NOMO-1 treated with DMSO at 0.1 percent for 48 hours (cell line): Measurements from ENCODE around the gene RNF208.

Experiments used
- DNase-seq: peaks from one replicate; lab custom pipeline; 2025; ENCODE audit not compliant: unreplicated experiment; lab: John Stamatoyannopoulos, UW

RNF208 gene

GRCh38 chr9:137215196-137215986, 6.6 kb downstream of the RNF208 start:
- DNase-seq: no peak

DNA sequence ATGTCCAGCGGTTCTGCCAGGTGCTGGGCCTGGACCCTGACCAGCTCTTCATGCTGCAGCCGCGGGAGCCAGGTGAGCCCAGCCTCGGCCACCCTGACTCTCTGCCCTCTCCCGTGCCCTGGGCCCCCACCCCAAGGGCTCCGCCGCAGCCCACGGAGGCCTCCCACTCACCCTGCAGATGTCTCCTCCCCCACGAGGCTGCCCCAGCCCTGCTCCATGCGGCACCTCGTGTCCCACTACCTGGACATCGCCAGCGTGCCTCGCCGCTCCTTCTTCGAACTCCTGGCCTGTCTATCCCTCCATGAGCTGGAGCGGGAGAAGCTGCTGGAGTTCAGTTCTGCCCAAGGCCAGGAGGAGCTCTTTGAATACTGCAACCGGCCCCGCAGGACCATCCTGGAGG, 7.4 kb downstream of the RNF208 start:
- DNase-seq: no peak

DNA sequence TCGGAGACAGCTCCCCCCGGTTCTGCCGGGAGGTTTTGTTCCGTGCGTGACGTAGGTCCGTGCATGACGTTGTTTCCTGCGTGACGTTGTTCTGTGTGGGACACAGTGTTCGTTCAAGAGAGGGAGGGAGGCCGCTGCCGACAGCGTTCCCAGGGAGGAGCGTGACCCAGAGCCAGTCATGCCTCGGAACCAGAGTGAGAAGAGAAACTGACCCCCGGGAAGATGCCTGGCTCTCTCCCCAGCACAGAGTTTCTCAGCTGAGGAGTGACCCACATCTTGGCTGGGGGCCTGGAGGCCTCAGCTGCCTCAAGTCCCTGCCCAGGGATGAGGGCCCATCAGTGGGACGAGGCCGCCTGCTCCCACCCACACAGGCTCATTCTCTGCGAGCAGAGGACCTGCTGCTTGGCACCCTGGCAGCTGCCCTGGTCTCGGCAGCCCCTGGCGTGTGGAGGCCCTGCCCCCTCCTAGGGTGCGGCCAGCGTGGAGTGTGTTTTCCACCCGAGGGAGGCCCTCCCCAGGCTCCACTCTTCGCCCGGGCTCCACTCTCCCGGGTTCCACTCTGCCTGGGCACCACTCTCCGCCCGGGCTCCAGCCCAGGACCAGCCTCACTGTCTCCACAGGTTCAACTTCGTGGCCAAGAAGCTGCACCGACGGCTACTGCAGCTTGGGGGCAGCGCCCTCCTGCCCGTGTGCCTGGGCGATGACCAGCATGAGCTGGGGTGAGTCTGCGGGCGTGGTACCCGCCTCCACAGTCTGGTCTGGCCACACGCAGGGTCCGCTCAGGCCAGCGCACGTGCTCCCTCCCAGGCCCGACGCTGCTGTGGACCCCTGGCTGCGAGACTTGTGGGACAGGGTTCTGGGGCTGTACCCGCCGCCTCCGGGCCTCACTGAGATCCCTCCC, 8.6 kb downstream of the RNF208 start:
- no peak for DNase-seq

DNA sequence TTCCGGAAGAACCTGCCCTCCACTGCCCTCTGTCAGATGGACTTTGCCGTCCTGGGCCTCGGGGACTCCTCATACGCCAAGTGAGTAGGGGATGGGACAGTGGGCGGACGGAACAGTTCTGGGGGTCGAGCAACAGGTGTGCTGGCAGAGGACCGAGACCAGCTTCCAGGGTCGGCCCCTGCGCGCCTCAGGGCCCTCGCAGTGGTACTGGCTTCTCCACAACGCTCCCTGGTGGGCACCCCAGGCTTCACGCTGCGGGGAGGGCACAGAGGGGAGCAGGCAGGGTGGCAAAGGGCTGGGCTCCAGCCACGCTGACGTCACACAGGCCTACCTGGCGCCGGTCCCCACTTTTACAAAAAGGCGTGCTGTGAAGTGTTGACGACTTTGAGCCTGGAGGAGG, 9.5 kb downstream of the RNF208 start:
- no peak for DNase-seq

GRCh38 chr9:137211532-137211931, 10.5 kb downstream of the RNF208 start:
- no peak for DNase-seq

GRCh38 chr9:137206602-137207001, 15.4 kb downstream of the RNF208 start:
- no peak for DNase-seq

DNA sequence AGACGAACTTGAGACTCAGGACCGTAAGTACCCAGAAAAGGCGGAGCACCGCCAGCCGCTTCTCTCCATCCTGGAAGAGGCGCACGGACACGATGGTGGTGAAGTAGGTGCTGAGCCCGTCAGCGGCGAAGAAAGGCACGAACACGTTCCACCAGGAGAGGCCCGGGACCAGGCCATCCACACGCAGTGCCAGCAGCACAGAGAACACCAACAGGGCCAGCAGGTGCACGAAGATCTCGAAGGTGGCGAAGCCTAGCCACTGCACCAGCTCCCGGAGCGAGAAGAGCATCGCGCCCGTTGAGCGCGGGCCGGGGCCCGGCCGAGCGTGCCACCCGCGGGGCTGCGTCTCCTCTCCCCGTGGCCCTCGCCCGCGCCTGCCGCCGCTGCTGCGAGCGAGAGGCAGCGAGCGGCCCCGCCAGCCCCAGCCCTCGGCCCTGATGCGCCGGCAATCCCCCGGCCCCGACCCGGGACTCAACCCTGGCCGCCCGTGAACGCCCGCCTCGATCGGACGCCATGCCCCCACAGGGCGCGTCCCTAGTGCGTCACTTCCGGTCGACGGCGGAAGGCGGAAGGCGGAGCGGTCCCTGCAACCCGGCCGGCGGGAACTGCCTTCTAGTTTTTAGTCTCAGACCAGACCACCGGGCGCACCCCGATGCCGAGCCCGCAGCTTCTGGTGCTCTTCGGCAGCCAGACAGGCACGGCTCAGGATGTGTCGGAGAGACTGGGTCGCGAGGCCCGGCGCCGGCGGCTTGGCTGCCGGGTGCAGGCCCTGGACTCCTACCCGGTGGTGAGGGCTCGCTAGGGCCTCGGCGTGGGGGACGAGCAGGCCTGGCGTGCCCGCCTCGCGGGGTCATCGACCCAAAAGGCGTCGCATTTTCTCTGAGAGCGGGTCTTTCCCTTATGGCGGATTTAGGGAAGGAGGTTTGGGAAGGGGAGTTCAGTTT, 16.6 kb downstream of the RNF208 start, which contains the start of the genes NDOR1 and TMEM203:
TSS of gene NDOR1 (plus strand) at position 575 of the 944 bp plus-strand sequence. CDS start at position 653, 78 bp downstream.
TSS of gene TMEM203 (minus strand) at position 523 of the 944 bp plus-strand sequence. CDS start at position 289, 234 bp downstream.
- peak; percentile 92 for DNase-seq

DNA sequence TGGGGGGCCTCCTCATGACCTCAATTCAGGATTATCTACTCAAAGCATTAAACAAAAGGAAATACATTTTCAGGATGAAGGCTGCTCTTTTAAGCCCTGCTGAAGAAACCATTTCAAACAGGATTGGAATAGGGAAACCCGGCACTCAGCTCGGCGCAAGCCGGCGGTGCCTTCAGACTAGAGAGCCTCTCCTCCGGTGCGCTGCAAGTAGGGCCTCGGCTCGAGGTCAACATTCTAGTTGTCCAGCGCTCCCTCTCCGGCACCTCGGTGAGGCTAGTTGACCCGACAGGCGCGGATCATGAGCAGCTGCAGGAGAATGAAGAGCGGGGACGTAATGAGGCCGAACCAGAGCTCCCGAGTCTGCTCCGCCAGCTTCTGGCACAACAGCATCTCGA, 17.3 kb downstream of the RNF208 start:
- no peak for DNase-seq

DNA sequence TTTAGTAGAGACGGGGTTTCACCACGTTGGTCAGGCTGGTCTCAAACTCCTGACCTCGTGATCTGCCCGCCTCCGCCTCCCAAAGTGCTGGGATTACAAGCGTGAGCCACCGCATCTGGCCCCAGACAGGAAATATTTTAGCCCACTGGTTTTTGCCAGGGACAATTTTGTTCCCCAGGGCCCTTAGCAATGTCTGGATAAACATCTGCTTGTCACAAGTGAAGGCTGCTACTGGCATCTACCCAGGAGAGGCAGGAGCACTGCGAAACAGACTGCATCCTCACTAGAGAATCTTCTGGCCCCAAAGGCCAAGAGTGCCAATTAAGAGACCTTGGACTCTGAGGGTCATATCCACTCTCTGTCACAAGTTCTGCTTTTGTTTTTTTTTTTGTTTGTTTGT, 19.1 kb downstream of the RNF208 start:
- no peak for DNase-seq

DNA sequence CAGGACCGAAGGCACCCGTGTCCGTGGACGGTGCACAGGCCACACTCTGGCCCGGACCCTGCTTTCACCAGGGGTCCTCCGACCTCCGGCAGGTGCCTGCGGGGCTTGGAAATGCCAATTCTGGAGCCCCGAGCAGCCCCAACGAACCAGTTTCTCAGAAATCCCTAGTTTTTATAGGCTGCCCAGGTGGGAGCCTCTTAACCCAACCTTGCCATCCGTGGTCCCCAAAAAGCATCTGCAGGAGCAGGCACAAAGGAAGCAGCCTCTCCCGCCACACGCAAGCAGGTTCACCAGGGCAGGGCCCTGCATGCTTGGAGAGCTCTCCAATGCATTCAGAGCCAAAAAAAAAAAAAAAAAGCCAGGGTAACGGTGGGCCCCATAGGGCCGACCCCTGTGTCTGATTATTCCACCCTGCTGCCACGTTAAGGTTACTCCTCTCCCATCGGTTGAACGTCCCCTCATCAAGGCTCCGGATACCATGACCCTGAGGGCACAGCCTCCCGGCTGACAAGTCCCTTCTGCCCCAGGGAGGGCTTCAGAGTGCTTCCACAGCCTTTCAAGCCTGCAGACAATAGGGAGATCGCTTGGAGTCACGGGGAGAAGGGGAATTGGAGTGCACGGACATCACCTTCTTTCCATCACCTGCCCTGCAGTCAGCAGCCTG, 20.7 kb downstream of the RNF208 start:
- DNase-seq: no peak

DNA sequence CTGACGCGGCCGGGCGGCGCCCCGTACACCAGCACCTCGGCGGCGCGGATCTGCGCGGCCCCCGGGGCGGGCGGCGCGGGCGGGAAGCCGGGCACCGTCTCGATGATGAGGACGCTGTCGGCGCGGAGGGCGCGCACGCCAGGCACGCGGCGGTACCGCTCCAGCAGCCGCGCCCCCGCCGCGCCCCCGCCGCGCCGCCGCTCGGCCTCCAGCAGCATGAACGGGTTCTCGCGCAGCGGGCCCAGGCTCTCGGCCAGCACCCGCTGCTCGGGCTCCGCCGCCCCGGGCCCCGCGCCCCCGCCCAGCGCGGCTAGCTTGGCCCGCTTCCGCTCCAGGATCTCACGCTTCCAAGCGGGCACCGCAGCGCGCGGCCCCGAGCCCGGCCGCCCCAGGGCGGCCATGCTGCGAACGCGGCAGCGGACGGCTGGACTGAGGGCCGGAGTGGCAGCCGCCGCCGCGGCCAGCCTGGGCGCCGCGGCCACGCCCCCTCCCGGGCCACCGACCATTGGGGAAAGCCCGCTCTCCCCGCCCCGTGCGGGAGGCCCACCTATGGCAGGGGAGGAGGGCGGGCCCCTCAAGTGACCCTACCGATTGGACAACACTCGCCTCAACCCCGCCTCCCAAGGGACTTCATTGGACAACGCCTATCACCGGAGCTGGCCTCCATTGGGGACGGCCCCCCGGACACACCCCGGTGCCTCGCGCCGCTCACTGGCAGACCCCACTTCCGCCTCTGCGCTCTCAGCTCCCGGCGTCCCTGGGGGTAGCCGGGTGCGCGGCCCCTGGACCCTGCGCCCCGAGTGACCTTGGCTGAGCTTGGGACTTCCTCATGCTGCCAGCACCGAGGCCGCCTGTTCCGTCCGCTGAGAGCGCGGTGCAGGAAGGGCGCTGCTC, 21.5 kb downstream of the RNF208 start, which contains the start of gene TPRN:
TSS of gene TPRN (minus strand) at position 431 of the 894 bp plus-strand sequence. CDS start at position 401, 30 bp downstream.
- DNase-seq: peak; percentile 100

DNA sequence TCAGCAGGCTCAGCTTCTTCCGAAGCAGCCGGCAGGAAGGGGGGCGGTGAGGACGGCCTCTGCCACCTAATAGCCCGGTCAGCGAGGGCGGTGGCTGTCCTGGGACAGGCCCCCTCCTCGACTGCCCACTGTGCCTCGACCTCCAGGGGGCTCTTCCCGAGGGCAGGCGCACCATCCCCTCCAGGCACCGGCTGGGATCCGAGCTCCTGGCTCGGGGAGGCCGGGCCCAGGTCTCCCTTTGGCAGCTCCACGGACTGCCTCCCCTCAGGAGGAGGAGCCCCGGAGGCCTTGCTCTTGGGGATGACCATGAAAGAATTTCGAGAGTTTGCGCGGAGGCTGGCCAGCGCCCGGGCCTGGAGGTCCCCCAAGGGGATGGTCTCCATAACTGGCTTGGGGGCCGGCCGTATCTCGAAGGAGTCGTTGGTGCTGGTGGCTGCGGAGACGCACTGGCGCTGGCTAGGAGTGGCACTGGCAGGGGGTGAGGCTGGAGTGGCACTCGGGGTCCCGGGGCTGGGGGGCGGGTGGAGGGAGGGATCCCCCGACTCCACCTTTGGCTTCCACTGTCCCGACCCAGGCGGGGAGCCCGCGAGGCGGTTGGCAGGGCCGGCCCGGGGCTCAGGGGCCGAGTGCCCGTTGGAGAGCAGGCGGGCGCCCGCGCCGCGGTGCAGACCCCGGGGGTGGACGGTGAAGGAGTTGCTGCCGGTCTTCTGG, 22.5 kb downstream of the RNF208 start:
- DNase-seq: no peak

- no peak for DNase-seq
These were observed 23.1 kb downstream of the RNF208 start for GRCh38 chr9:137198902-137199283.

DNA sequence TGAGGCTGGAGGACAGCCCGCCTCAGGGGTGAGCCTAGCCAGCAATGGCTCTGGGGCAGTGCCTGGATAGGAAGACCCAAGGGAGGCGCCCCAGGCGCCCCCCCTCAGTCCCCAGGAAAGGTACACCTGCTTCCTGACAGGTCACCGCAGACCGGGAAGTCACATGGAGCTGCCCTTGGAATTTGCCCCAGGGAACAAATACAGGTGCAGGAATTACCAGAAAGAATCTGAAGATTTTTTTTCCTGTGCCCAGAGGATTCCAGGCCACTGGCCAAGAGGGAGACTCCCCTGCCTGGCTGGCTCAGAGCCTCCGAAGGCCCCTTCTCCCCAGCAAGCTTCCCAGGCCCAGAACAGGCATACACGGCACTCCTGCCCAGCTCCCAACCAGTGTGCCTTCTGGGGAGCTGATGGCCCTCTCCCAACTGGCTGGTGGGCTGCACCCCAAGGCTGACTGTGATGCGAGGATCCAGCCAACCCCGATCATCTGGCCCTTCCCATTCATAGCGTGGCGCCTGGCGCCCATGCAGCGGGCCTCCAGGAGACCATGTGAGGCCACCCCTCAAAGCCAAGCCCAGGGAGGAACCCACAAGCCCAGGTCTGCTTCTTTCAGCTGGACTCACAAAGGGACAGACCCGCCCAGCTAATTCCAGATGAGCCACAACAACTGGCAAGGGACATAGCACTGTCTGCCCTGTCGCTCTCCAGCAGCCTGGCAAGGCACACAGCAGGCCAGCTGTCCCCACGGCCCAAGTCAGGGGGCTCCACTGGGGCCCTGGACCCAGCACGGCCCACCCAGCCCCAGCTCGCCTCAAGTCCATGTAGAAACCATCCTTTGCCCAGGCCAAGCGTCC, 23.8 kb downstream of the RNF208 start:
- no peak for DNase-seq

GRCh38 chr9:137195525-137196220, 26.4 kb downstream of the RNF208 start:
- no peak for DNase-seq

DNA sequence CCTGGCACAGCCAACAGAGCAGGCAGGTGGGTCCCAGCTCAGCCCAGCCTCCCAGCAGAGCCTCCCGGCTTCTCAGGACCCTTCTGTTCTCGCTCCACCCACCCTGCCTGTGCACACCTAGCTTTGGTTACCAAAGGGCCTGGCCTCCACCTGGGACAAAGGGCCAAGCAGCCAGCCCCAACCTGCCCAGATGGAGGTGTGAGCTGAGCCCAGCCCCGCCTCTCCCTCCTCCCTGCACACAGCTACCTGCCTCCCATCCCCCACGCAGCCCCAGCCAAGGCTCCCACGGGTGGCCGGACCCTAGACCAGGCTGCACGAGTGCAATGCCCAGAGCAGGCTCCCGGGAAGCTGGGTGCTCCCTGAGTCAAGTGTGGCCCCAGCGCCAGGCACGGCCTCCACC, 27.1 kb downstream of the RNF208 start:
- DNase-seq: no peak

DNA sequence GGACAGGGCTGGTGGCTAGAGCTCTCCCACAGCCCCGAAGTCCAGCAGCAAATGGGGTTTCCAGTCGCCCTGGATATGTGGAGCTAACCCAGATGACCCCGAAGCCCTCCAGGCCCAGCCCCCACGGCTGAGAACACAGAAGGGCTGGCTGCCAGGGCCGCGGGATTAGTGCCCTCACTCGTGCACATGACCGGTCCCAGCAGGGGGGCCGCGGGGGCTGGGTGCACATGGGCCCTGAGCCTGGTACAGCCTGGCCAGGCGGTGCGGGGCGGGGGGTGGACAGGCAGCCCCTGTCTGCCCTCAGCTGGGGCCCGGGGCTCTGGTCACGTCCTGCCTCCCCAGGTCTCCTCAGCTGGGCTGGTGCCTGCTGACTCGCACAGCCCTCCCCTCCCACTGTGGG, 27.7 kb downstream of the RNF208 start:
- DNase-seq: no peak
